ENCODE data around the gene MICAL1. TPM values are rescaled to one million over a fixed set of nuclear protein-coding genes. Genes with fewer than 3 reads are reported as not detected.

Gene MICAL1
- total RNA-seq, 2 experiments from 2014 or later = 29.9 to 30.7 TPM

GRCh38 chr6:109396046-109396718, 59.4 kb downstream of the MICAL1 start:
- ChIA-PET CTCF (interaction anchor here (0.9 to 1.3 kb wide), 2 partner anchors 13 to 68 kb away, joined by 4 to 5 read pairs; no protein-coding TSS in a partner anchor), POLR2A (interaction anchor here (1.5 kb wide), 1 partner anchor 14 kb away, joined by 3 read pairs; the partner anchor contains the start of gene CD164)

Other genes starting within 250 kb of the MICAL1 start
- 100 to 1,000 TPM; 197 to 202 TPM for gene CD164, start 73.3 kb downstream of the MICAL1 start, total RNA-seq
- under 1 TPM; 0.17 to 0.36 TPM for gene PPIL6, start 15.1 kb downstream of the MICAL1 start, total RNA-seq
- gene SMPD2, start 15.0 kb downstream of the MICAL1 start, total RNA-seq = 10 to 100 TPM; 12.3 to 14.9 TPM
- 10 to 100 TPM; 17.8 to 18.5 TPM for gene ZBTB24, start 27.4 kb upstream of the MICAL1 start, total RNA-seq
- 1 to 10 TPM; 2.9 to 3.7 TPM for gene AK9, start 235.4 kb upstream of the MICAL1 start, total RNA-seq
- gene FIG4, start 235.5 kb upstream of the MICAL1 start, total RNA-seq = 10 to 100 TPM; 12.1 to 12.4 TPM